GM19025 (cell line): ENCODE results near the gene GOLGA6L10.
"Not testable (repeated sequence)": the region's sequence is repeated elsewhere in the genome, so short reads cannot be mapped to it uniquely, and the experiment has no call there.

ENCODE experiments used
- ATAC-seq: cut with Tn5 transposase; IDR thresholded peaks from one replicate; pipeline ENCODE4 v1.9.1; 2021; ENCODE audit warnings: mild to moderate bottlenecking, low read depth, moderate library complexity; ENCODE audit not compliant: unreplicated experiment

GOLGA6L10 gene

GRCh38 chr15:82301296-82302016 lies 47.8 kb downstream of the GOLGA6L10 start:
- no peak for ATAC-seq

GRCh38 chr15:82300883-82301282 lies 48.4 kb downstream of the GOLGA6L10 start:
- ATAC-seq = no peak

- not testable (repeated sequence) for ATAC-seq
These were observed 48.9 kb downstream of the GOLGA6L10 start for GRCh38 chr15:82300326-82300725.

- ATAC-seq = not testable (repeated sequence)
These were observed 49.8 kb downstream of the GOLGA6L10 start for GRCh38 chr15:82299511-82299914.

DNA sequence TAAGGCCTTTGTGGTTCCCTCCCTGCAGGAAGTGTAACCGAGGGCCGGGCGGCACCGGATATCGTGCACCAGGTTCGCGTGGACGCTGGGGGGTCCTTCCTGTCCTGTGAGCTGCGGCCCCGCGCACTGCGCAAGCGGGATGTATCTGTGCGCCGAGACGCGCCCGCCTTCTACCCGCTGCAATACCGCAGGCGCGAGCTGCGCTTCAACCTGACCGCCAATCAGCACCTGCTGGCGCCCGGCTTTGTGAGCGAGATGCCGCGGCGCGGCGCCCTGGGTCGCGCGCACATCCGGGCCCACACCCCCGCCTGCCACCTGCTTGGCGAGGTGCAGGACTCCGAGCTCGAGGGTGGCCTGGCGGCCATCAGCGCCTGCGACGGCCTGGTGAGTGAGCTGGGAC lies 50.8 kb downstream of the GOLGA6L10 start:
- no peak for ATAC-seq

- no peak for ATAC-seq
These were observed 51.2 kb downstream of the GOLGA6L10 start for GRCh38 chr15:82298032-82298431.

DNA sequence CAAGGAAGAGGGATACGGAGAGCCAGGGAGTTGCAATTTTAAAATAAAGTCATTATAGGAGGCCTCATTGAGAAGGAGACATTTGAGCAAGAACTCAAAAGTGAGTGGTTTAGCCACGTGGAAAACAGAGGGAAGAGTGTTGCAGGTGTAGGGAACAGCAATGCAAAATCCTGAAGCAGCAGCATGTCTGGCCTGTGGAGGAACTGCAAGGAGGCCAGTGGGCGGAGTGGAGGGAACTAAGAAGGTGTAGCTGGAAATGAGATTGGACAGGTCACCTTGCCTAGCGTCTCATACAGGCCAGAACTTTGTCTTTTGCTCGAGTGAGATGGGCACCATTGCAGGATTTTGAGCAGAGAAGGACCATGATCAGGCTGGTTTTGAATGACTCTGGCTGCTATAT lies 51.7 kb downstream of the GOLGA6L10 start:
- ATAC-seq = no peak

DNA sequence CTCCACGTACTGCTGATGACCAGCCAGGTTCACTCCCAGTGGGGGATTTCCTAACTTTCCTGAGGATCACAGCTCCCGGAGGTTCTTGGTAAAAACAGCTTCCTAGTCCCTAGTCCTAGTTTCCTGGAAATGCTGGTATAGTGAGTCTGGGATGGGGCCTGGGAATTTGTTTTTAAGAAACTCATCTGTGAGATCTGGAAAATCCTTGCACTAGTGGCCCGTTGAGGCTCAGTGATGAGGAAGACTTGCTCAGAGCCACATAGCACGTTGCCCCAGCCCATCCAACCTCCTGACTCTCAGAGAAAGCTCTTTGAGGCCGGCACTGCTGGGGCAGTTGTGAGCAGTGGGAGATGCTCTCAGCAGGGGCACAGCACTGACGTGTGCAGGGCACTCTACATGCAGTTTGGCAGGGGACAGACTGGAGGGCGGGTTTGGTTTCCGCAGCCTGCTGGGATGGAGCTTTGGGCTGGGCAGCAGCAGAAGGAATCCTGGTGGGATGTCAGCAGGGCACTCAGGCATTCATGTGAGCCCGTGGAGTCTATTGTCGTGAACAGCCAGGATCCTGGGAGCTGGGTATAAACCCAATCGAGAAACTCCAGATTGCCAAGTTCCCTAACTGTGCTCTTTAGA lies 55.1 kb downstream of the GOLGA6L10 start:
- ATAC-seq = no peak

- no peak for ATAC-seq
These were observed 57.0 kb downstream of the GOLGA6L10 start for GRCh38 chr15:82292271-82292670.
